ENCODE data around the gene PAX5. TPM values are rescaled to one million over a fixed set of nuclear protein-coding genes. Genes with fewer than 3 reads are reported as not detected.
A peak's percentile ranks its signal among the peaks of the same experiment; 100 is the strongest.

The PAX5 gene
- polyA plus RNA-seq, 2 of the 4 experiments (the other 2 are of a cell fraction), result not detected

DNA sequence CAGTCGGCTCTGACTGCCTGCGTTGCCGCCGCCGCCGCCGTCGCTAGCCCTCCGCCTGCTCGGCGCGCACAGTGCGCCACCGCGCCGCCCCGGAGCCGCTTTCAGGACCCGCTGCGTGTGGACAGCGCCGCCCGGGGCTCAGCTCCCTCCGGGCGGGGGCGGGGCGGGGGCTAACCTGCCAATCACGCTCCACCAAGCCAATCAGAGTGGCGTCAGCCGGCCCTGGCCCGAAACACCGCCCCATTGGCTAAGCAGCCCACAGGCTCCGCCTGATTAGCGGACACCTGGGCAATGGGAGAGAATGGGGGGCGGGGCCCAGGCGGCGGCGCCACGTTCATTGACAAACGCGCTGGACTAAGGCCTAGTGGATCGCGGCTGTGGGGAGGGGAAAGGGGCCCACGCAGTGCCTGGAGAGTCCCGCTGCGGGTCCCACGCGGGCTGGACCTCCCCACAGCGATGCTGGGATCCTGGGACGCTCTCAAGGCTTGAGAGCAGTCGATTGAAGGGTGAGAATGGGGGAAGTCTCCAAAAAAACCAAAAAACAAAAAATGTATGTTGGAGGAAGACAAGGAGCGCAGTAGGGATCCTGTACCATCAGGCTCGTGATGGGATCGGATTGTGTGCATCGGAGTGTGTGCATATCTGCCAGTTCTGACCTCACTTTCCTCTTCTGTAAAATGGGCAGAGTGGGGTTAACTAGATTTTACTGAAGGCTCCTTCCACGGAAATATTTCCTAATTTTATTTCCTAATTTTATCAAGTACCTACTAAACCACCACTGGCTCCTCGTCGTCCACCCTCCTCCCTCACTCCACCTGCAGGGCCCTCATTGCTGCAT, 6.3 kb downstream of the PAX5 start (continued):
- TF ChIP-seq, protein P1, sequence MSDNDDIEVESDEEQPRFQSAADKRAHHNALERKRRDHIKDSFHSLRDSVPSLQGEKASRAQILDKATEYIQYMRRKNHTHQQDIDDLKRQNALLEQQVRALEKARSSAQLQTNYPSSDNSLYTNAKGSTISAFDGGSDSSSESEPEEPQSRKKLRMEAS (IDR thresholded peaks at IDR 0.05), result peak; percentile 70
- TF ChIP-seq HOXB13 (CRISPR knock-in tag; IDR thresholded peaks at IDR 0.05; ENCODE audit: low read depth) (0 out of 2 replicates have a peak, but pooled peaks have one; percentile 58), JUNB (IDR thresholded peaks at IDR 0.05) (no peak), NR3C1 (IDR thresholded peaks at IDR 0.05) (no peak), CBX2 (IDR thresholded peaks at IDR 0.05; ENCODE audit: borderline replicate concordance, low read depth) (no peak), PHF8 (IDR thresholded peaks at IDR 0.05; ENCODE audit: borderline replicate concordance, low read depth) (no peak), CEBPB (IDR thresholded peaks at IDR 0.05) (no peak), CBX8 (IDR thresholded peaks at IDR 0.05) (peak; percentile 68), ZNF302 (CRISPR knock-in tag; IDR thresholded peaks at IDR 0.05) (no peak), RFX5 (IDR thresholded peaks at IDR 0.05) (no peak)
- TF ChIP-seq, protein P2, sequence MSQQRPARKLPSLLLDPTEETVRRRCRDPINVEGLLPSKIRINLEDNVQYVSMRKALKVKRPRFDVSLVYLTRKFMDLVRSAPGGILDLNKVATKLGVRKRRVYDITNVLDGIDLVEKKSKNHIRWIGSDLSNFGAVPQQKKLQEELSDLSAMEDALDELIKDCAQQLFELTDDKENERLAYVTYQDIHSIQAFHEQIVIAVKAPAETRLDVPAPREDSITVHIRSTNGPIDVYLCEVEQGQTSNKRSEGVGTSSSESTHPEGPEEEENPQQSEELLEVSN (IDR thresholded peaks at IDR 0.05; ENCODE audit: borderline replicate concordance, low read depth), result no peak
- TF ChIP-seq, protein P3, sequence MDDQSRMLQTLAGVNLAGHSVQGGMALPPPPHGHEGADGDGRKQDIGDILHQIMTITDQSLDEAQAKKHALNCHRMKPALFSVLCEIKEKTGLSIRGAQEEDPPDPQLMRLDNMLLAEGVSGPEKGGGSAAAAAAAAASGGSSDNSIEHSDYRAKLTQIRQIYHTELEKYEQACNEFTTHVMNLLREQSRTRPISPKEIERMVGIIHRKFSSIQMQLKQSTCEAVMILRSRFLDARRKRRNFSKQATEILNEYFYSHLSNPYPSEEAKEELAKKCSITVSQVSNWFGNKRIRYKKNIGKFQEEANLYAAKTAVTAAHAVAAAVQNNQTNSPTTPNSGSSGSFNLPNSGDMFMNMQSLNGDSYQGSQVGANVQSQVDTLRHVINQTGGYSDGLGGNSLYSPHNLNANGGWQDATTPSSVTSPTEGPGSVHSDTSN (IDR thresholded peaks at IDR 0.05), result peak; percentile 91

DNA sequence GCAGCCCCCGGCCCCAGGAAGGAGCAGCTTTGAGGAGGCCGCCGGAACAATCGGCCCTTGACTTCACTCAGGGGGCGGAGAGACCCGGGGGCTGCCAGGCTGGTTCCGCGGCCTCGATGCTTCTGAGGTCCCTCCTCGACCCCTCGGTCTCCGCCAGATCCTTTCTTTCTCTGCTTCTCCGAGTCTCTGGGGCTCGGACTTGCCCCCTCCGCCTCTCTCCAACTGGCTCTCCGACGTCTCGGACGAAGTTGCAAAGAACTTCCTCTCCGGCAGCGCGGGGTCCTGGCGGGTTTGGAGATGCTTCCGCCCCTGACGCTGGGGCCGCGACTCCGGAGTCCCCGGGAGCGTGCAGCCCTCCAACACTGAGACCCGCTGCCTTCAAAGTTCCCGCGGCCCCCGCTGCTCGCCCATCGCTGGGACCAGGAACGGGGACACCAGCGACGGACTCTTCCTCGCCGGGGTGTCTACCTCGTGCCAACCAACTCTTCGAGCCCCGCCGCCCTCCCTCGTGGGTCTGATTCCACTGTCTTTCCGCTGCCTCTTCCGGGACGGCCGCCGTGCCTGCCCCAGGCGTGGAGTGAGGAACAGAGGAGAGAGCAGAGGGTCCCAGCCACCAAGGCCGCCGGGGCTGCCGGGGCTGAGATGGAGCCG, 7.0 kb downstream of the PAX5 start:
- Histone ChIP-seq H3K9me3 (no peaks in the 10 kb centered on the region), H3K4me3 (peak overlapping the region; percentile 40), H3K27ac (no peak overlapping the region), H3K4me2 (peak overlapping the region; percentile 96), H3K4me1 (peaks cover 22% of the 10 kb centered on the region)
- CTCF ChIA-PET, result interaction anchor here (0.7 to 2.0 kb wide), 4 partner anchors 10 to 154 kb away, joined by 3 to 7 read pairs (median 3); no protein-coding TSS in a partner anchor
- WGBS (ENCODE audit: missing lambda C conversion rate), result 14% methylated on average over 32 of the region's 56 CpGs
- DNase-seq (ENCODE audit: low read depth in 1 of 2, low spot score in 1 of 2) (no peak), ATAC-seq (no peak), FAIRE-seq (no peak)
- POLR2A ChIA-PET, result interaction anchor here (0.5 to 0.7 kb wide), 4 partner anchors 10 to 324 kb away, joined by 3 to 4 read pairs (median 4); partner anchors contain the start of gene ZCCHC7
- TF ChIP-seq RFX5 (IDR thresholded peaks at IDR 0.05) (no peak), CBX2 (IDR thresholded peaks at IDR 0.05; ENCODE audit: borderline replicate concordance, low read depth) (no peak), NPAS2 (CRISPR knock-in tag; IDR thresholded peaks at IDR 0.05; ENCODE audit: borderline replicate concordance) (0 out of 2 replicates have a peak, but pooled peaks have one; percentile 13), EHMT2 (IDR thresholded peaks at IDR 0.05; ENCODE audit: low read depth) (peak; percentile 10; the same call in 1 of the 2 replicates), TFCP2L1 (CRISPR knock-in tag; IDR thresholded peaks at IDR 0.05) (no peak), MAZ (IDR thresholded peaks at IDR 0.05; ENCODE audit: borderline replicate concordance, low read depth, low read length) (no peak), ESRRA (IDR thresholded peaks at IDR 0.05; ENCODE audit: borderline replicate concordance, low read length) (no peak), MAFK (IDR thresholded peaks at IDR 0.05; ENCODE audit: partially characterized antibody) (no peak), POLR2A (IDR thresholded peaks at IDR 0.05; ENCODE audit: low read length) (no peak), ZNF302 (CRISPR knock-in tag; IDR thresholded peaks at IDR 0.05) (no peak)
- TF ChIP-seq, protein P4, sequence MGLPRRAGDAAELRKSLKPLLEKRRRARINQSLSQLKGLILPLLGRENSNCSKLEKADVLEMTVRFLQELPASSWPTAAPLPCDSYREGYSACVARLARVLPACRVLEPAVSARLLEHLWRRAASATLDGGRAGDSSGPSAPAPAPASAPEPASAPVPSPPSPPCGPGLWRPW (IDR thresholded peaks at IDR 0.05), result no peak

Data from A549 (cell line).